Brain pericyte (primary cell): ENCODE data around the gene MED7.

Source experiments
- DNase-seq: peaks from one replicate; pipeline ENCODE4 v3.0.0-alpha.2; 2012; ENCODE audit warnings: low read depth, low spot score

Gene MED7

GRCh38 chr5:157162919-157163510, 20.4 kb upstream of the MED7 start:
- DNase-seq: no peak

GRCh38 chr5:157161996-157162395, 19.3 kb upstream of the MED7 start:
- no peak for DNase-seq

GRCh38 chr5:157160001-157160400, 17.3 kb upstream of the MED7 start:
- no peak for DNase-seq

- no peak for DNase-seq
Observed at GRCh38 chr5:157159209-157159751, 16.6 kb upstream of the MED7 start.

GRCh38 chr5:157157293-157157891, 14.7 kb upstream of the MED7 start:
- no peak for DNase-seq

GRCh38 chr5:157155297-157155696, 12.6 kb upstream of the MED7 start:
- no peak for DNase-seq

- no peak for DNase-seq
Observed at GRCh38 chr5:157150995-157151394, 8.3 kb upstream of the MED7 start.

- no peak for DNase-seq
Observed at GRCh38 chr5:157148734-157149615, 6.3 kb upstream of the MED7 start.

GRCh38 chr5:157143127-157143971, 684 bp upstream of the MED7 start:
- DNase-seq: no peak

- DNase-seq: no peak
Observed at GRCh38 chr5:157137691-157138090, 5.0 kb downstream of the MED7 start.

- DNase-seq: no peak
Observed at GRCh38 chr5:157132281-157132612, 10.4 kb downstream of the MED7 start.

- DNase-seq: no peak
Observed at GRCh38 chr5:157130925-157131324, 11.7 kb downstream of the MED7 start.

- DNase-seq: no peak
Observed at GRCh38 chr5:157121709-157122108, 21.0 kb downstream of the MED7 start.

- no peak for DNase-seq
Observed at GRCh38 chr5:157120102-157120501, 22.6 kb downstream of the MED7 start.

- no peak for DNase-seq
Observed at GRCh38 chr5:157116483-157116954, 26.1 kb downstream of the MED7 start.

GRCh38 chr5:157115502-157115901, 27.2 kb downstream of the MED7 start:
- no peak for DNase-seq

GRCh38 chr5:157115012-157115411, 27.7 kb downstream of the MED7 start:
- no peak for DNase-seq

- no peak for DNase-seq
Observed at GRCh38 chr5:157113002-157113401, 29.7 kb downstream of the MED7 start.

- DNase-seq: no peak
Observed at GRCh38 chr5:157109744-157110143, 32.9 kb downstream of the MED7 start.

- DNase-seq: no peak
Observed at GRCh38 chr5:157108976-157109375, 33.7 kb downstream of the MED7 start, which contains the start of gene HAVCR2. Gene HAVCR2 (minus strand): TSS chr5:157109044. CDS start chr5:157108983, 61 bp downstream.

- no peak for DNase-seq
Observed at GRCh38 chr5:157107508-157107907, 35.2 kb downstream of the MED7 start.
